ENCODE data around the gene EIF1AD.
"Not testable (repeated sequence)": the region's sequence is repeated elsewhere in the genome, so short reads cannot be mapped to it uniquely, and the experiment has no call there.

Gene EIF1AD

GRCh38 chr11:66001942-66002647, at the start of gene EIF1AD, which contains the start of gene BANF1:
TSS of gene EIF1AD (minus strand) at chr11:66002157. CDS start at chr11:66000389, 1,768 bp downstream.
TSS of gene BANF1 (plus strand) at chr11:66002503. CDS start at chr11:66003251, 748 bp downstream.
- DNase-seq (ENCODE audit: low read depth): peak; percentile 98

- DNase-seq (ENCODE audit: low read depth): no peak
These were observed 49.4 kb upstream of the EIF1AD start for GRCh38 chr11:66051371-66051765.

- DNase-seq (ENCODE audit: low read depth): no peak
These were observed 48.7 kb upstream of the EIF1AD start for GRCh38 chr11:66050581-66051231.

- DNase-seq (ENCODE audit: low read depth): no peak
These were observed 46.8 kb upstream of the EIF1AD start, which contains the start of gene GAL3ST3 for GRCh38 chr11:66048547-66049323. TSS of gene GAL3ST3 (minus strand) at chr11:66049161. CDS start at chr11:66045415, 3,746 bp downstream.

- peak; percentile 60 for DNase-seq (ENCODE audit: low read depth)
These were observed 45.8 kb upstream of the EIF1AD start for GRCh38 chr11:66047541-66048365.

- DNase-seq (ENCODE audit: low read depth): no peak
These were observed 44.9 kb upstream of the EIF1AD start for GRCh38 chr11:66046901-66047300.

GRCh38 chr11:66045177-66045639, 43.3 kb upstream of the EIF1AD start:
- DNase-seq (ENCODE audit: low read depth): peak; percentile 75

GRCh38 chr11:66044757-66045156, 42.8 kb upstream of the EIF1AD start:
- no peak for DNase-seq (ENCODE audit: low read depth)

- DNase-seq (ENCODE audit: low read depth): no peak
These were observed 41.3 kb upstream of the EIF1AD start for GRCh38 chr11:66042996-66043906.

- DNase-seq (ENCODE audit: low read depth): no peak
These were observed 40.5 kb upstream of the EIF1AD start for GRCh38 chr11:66042227-66042995.

- DNase-seq (ENCODE audit: low read depth): no peak
These were observed 37.8 kb upstream of the EIF1AD start for GRCh38 chr11:66039765-66040164.

GRCh38 chr11:66037327-66037726, 35.4 kb upstream of the EIF1AD start:
- no peak for DNase-seq (ENCODE audit: low read depth)

- DNase-seq (ENCODE audit: low read depth): no peak
These were observed 34.4 kb upstream of the EIF1AD start for GRCh38 chr11:66036334-66036710.

- DNase-seq (ENCODE audit: low read depth): no peak
These were observed 33.8 kb upstream of the EIF1AD start for GRCh38 chr11:66035653-66036333.

GRCh38 chr11:66032957-66033735, 31.2 kb upstream of the EIF1AD start:
- DNase-seq (ENCODE audit: low read depth): no peak

- DNase-seq (ENCODE audit: low read depth): no peak
These were observed 24.1 kb upstream of the EIF1AD start, which contains the start of gene CATSPER1 for GRCh38 chr11:66026017-66026529. TSS of gene CATSPER1 (minus strand) at chr11:66026479. CDS start at chr11:66026379, 100 bp downstream.

- not testable (repeated sequence) for DNase-seq (ENCODE audit: low read depth)
These were observed 21.2 kb upstream of the EIF1AD start for GRCh38 chr11:66023186-66023440.

Data from EH (cell line).